GM12864 (cell line): ENCODE measurements around the gene TEN1.

Source experiments
- DNase-seq: peaks from one replicate; pipeline ENCODE4 v3.0.0-alpha.2; 2011; ENCODE audit warnings: low read depth
- H3K4me3 ChIP-seq: 2 replicates; pipeline ENCODE4 v1.5.1; 2011; ENCODE audit warnings: mild to moderate bottlenecking, low read depth, low read length, control low read depth
- CTCF ChIP-seq: IDR thresholded peaks from 2 replicates; pipeline ENCODE4 v1.5.1; 2011; ENCODE audit warnings: low read depth, mild to moderate bottlenecking, moderate library complexity, low read length, control low read depth, inconsistent platforms; ENCODE audit errors: missing control alignments

TEN1 gene

DNA sequence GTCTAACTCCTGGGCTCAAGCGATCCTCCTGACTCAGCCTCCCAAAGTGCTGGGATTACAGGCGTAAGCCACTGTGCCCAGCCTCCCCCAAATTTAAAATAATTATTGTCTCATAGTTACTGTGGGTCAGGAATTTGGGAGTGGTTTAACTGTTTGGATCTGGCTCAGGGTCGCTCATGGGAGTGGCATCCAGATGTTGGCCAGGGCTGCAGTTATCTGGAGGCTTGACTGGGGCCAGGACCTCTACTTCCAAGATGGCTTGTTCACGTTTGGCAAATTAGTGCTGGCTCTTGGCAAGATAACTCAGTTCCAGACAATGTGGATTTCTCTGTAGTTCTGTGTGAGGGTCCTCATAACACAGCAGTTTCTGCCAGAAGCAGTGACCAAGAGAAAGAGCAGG lies 8.0 kb downstream of the TEN1 start:
- TF ChIP-seq CTCF: no peak
- DNase-seq: no peak
- no peak overlapping the region for H3K4me3 ChIP-seq

DNA sequence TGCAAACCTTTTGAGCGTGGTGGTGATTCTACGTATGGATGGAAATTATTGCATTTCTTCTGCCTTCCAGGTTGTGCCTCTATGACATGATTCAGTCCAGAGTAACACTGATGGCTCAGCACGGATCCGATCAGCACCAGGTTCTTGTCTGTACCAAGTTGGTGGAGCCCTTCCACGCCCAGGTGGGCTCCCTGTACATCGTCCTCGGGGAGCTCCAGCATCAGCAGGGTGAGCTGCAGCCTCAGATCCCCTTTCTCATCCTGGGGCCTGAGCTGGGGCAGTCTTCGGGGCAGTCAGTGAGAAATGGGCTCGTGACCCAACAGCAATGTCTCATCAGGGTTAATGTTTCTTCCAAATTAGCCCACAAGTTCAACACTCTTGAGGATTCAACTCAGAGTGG lies 12.4 kb downstream of the TEN1 start:
- no peak overlapping the region for H3K4me3 ChIP-seq
- no peak for DNase-seq
- TF ChIP-seq CTCF: no peak

GRCh38 chr17:75994802-75995370 lies 15.8 kb downstream of the TEN1 start:
- no peak for DNase-seq
- no peak for TF ChIP-seq CTCF
- no peak overlapping the region for H3K4me3 ChIP-seq

DNA sequence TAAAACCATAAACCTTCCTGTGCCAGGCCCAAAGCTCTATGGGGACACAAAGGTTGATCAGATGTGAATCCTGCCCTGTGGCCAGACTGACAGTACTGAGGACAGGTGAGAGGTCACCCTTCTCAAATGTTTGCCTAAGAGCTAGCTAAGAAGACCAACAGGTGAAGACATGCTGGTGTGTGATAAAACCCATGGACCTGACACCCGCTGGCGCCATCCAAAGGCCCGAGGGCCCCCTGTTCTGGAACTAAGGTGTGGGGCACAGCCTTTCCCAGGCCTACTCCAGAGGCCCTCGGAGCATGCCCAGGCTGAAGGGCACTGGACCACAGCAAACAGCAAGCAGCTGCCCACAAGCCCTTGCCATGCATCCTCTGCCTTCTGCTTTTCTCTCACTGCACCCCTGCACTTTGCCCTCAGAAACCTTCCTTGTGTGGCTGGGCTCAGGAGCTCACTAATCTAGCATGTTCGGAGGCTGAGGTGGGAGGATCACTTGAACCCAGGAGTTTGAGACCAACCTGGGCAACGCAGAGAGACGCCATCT lies 16.4 kb downstream of the TEN1 start:
- no peak overlapping the region for H3K4me3 ChIP-seq
- TF ChIP-seq CTCF: no peak
- no peak for DNase-seq

GRCh38 chr17:75996665-75997590 lies 17.9 kb downstream of the TEN1 start:
- DNase-seq: no peak
- H3K4me3 ChIP-seq: no peak overlapping the region
- no peak for TF ChIP-seq CTCF

DNA sequence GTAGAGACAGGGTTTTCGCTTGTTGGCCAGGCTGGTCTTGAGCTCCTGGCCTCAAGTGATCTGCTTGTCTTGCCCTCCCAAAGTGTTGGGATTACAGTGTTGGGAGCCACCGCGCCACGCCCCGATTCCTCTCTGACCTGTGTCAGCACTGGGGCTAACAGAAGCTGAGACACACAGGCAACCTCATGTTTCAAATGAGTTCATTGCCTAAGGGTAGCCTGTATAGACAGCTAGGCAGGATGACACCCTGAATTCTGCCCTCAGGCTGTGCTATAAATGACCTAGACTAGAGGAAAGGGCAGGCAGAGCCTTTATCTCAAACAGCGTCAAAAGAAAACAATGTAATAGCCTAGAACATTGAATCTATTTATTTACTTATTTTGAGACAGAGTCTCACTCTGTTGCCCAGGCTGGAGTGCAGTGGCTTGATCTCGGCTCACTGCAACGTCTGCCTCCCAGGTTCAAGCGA lies 19.3 kb downstream of the TEN1 start:
- TF ChIP-seq CTCF: no peak
- no peak overlapping the region for H3K4me3 ChIP-seq
- no peak for DNase-seq
